ENCODE measurements around the gene HK3. TPM values are rescaled to one million over a fixed set of nuclear protein-coding genes. Genes with fewer than 3 reads are reported as not detected.

The HK3 gene
- total RNA-seq, 2 donors from 2014 or later, result 0.46 to 0.81 TPM

DNA sequence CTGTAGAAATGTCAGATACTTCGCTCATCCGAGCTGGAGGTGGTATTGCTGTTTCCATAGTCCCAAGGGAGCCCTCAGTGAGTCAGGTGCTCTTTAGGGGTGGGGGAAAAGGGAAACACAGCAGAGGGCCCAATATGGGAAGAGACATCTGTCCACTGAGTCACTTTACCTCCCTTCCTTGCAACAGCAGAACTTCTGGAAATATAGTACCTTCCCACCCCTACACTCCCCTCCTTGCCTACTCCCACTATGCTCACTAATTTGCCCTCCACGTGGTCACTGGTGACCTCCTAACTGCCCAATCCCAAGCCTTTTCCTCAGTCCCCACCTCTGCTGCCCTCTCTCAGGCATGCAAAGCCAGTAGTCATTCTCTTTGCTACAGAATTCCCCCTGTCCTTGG is 1.9 kb downstream of the HK3 start:
- peaks cover 39% of the 10 kb centered on the region for H3K4me1 Mint-ChIP-seq (ENCODE audit: low read depth)
- no peaks in the 10 kb centered on the region for H3K9me3 Mint-ChIP-seq
- peaks cover 2 to 9% of the 10 kb centered on the region in 2 donors for H3K36me3 Mint-ChIP-seq (ENCODE audit: insufficient read depth in 2 of 2)
- ATAC-seq (replicated peaks in 1 of 2) (no peak), DNase-seq (no peak)
- no peak overlapping the region for H3K27ac Mint-ChIP-seq
- H3K4me3 Mint-ChIP-seq, result no peak overlapping the region
- peaks cover 11% of the 10 kb centered on the region for H3K27me3 Mint-ChIP-seq (ENCODE audit: low read depth)

DNA sequence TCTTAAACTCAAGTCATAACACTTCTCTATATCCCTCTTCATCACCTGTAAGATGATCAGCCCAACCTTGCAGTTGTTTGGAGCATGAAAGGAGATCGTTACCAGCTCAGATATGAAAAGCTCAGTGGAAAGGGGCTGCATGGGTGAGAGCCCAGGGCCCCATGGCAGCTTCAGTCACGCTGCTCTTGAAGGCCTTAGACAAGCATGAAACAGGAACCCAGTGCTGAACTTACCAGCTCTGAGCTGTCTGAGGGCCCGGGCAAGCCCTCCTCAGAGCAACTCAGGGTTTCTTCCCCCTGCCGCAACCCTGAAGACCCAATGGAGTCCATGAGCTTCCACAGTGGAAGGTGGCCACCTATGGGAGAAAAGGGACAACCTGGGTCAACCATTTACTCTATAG is 3.3 kb downstream of the HK3 start:
- Mint-ChIP-seq H3K4me1 (ENCODE audit: low read depth) (peaks cover 25% of the 10 kb centered on the region), H3K9me3 (no peaks in the 10 kb centered on the region), H3K4me3 (no peak overlapping the region), H3K27ac (no peak overlapping the region), H3K27me3 (ENCODE audit: low read depth) (peaks cover 20% of the 10 kb centered on the region), H3K36me3 (ENCODE audit: insufficient read depth in 2 of 2) (no peaks in the 10 kb centered on the region)
- peak in 1 of 2 donors; percentile 17 for ATAC-seq (replicated peaks in 1 of 2)
- DNase-seq, result no peak

DNA sequence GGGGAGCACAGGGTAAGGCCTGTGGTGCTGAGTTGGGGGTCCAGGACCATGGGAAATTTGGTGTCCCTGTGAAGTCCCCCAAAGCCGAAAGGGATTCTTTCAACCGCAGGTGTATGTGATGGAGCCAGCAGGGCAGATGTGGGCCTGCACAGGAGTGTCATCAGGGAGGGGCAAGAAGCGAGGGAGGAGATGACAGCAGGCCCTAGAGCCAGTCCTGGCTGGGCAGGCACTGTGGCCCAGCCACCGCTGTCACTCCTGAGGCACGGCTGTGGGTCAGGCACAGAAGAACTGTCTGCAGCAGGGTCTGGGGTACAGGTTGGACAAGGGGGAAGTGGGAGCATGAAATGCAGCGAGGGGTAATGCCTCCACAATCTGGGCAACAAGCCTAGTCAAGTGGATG is 4.8 kb downstream of the HK3 start:
- ATAC-seq (replicated peaks in 1 of 2) (no peak), DNase-seq (no peak)
- Mint-ChIP-seq H3K27me3 (ENCODE audit: low read depth) (peaks cover 20% of the 10 kb centered on the region), H3K27ac (no peak overlapping the region), H3K9me3 (no peaks in the 10 kb centered on the region), H3K4me1 (ENCODE audit: low read depth) (peaks cover 13% of the 10 kb centered on the region), H3K36me3 (ENCODE audit: insufficient read depth in 2 of 2) (no peaks in the 10 kb centered on the region), H3K4me3 (no peak overlapping the region)

DNA sequence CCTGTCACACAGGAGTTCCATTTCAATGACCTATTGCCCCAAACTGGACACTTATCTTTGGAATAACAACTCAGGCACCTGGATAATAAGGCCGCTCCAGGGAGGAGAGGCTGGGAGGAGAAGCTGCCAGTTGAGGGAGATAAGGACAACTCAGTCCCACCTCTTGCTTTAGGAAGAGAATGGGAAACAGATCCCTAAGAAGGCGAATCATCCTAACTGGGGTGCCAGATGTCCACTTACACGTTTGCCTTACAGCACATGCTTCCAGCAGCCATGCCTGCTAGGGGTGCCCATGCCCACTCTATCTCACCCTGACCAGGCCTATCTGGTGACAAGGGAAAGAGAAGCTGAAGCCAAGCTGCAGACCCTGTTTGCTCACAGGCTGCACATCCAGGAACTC is 6.5 kb downstream of the HK3 start:
- H3K27me3 Mint-ChIP-seq (ENCODE audit: low read depth), result peaks cover 20% of the 10 kb centered on the region
- no peaks in the 10 kb centered on the region for H3K9me3 Mint-ChIP-seq
- no peak for DNase-seq
- H3K27ac Mint-ChIP-seq, result no peak overlapping the region
- no peaks in the 10 kb centered on the region for H3K36me3 Mint-ChIP-seq (ENCODE audit: insufficient read depth in 2 of 2)
- no peak for ATAC-seq (replicated peaks in 1 of 2)
- no peak overlapping the region for H3K4me3 Mint-ChIP-seq
- H3K4me1 Mint-ChIP-seq (ENCODE audit: low read depth), result peaks cover 10% of the 10 kb centered on the region

DNA sequence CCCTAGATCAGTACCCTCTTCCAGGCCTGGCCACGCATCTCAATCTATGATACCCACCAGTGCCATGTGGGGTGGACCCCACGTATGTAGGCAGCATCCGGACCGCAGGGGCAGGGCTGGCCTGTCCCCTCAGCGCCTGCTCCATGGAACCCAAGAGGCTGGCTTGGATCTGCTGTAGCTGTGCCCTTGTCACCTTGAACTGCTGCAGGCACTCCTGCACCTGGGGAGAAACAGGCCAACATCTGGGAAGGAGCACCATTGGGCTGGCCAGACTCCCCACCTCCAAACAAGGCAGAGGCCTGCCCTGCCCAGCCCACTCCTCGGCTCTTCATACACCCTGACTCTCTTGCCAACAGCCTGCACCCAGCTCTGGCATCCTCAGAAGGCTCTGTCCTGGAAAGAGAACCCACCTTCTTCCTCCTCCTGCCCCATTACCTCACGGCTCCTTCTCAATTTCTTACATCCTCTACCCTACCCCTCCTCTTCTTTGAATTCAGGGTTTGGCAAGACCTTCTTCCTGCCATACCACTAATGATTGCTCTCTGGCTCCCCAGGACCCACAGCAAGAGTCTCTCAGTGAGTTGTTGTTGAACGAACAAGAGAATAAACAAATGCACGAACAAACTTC is 7.7 kb downstream of the HK3 start:
- Mint-ChIP-seq H3K4me3 (no peak overlapping the region), H3K27me3 (ENCODE audit: low read depth) (peaks cover 18% of the 10 kb centered on the region), H3K9me3 (no peaks in the 10 kb centered on the region), H3K27ac (no peak overlapping the region), H3K36me3 (ENCODE audit: insufficient read depth in 2 of 2) (no peaks in the 10 kb centered on the region), H3K4me1 (ENCODE audit: low read depth) (no peaks in the 10 kb centered on the region)
- DNase-seq, result no peak
- ATAC-seq (replicated peaks in 1 of 2), result no peak

DNA sequence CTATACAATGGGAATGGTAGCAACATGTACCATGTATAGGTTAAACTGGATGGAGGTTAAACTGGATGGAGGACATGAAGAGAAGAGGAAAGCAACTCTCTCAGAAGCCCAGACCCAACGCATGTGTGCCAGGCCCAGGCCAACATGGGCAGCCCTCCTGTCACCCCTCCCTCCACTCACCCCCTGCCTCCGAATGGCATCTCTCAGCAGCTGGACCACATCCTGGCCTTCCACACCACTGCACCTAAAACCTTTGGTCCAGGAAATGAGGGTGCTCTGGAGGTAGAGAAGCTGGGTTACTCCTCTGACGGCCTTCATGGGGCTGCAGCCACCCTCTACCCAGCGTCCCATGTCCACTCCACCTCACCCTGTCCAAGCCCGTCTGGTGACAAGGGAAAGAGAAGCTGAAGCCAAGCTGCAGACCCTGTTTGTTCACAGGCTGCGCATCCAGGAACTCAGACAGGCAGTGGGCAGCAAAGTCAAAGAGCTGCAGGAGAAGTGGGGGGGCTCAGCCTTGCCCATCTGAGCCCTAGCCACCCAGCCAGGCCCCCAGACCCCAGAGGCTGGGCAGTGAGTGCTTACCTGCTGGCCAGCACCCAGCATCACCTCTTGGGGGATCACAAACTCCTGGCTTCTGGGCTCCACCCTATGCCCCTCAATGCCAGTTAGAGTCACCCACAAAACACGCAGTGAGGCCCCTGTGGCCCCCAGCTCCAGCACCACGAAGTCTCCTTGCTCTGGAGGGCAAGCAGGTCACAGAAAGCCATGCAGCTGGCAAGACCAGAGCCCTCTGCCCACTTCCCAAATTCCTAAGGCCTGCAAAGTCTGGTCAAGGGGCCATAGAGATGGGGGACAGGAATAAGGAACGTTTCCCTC is 8.5 kb downstream of the HK3 start:
- H3K4me1 Mint-ChIP-seq (ENCODE audit: low read depth), result no peaks in the 10 kb centered on the region
- no peak overlapping the region for H3K27ac Mint-ChIP-seq
- H3K27me3 Mint-ChIP-seq (ENCODE audit: low read depth), result peaks cover 11% of the 10 kb centered on the region
- no peaks in the 10 kb centered on the region for H3K9me3 Mint-ChIP-seq
- no peaks in the 10 kb centered on the region for H3K36me3 Mint-ChIP-seq (ENCODE audit: insufficient read depth in 2 of 2)
- DNase-seq (no peak), ATAC-seq (replicated peaks in 1 of 2) (no peak)
- no peak overlapping the region for H3K4me3 Mint-ChIP-seq

DNA sequence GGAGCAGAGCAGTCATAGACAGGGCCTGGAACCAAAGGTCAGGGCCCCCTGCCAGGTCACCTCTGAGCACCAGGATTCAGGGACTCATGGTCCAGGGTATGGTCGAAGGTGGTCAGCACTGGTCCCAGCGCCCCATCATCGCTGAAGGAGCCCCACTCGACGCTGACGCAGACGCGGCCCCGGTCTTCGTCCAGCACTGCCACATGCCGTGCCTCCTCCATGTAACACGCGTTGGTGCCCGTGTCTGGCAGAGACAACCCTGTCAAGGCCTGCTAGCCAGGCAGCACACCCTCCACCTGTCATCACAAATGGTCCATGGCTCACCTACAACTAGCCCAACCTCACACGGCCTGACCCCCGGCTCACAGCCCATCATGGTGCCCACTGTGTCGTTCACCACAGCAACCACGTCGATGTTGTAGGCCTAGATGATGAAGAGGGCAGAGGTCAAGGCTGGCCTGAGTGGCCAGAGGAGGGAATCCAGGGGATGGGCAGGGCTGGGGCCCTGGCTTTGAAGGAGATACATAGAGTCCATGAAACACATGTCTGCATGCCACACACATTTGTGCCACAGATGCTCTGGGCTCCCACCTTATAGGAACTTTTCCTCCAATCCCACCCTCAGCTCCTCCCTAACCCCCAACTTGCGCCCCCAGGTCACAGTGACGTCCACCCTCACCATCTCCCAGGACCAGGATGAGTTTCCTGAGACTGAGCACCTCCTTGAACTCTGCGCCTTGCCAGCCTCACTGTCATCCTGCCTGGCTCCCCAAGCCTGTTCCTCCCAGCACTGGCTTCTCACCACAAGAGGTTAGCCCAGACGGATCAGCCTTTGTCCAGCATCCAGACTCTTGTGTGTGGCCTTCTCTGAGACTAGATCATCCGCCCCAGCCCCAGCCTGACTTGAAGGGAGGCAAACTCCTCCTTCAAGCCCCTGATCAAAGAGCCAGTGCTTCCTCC is 9.5 kb downstream of the HK3 start:
- no peaks in the 10 kb centered on the region for H3K36me3 Mint-ChIP-seq (ENCODE audit: insufficient read depth in 2 of 2)
- peaks cover 9% of the 10 kb centered on the region for H3K27me3 Mint-ChIP-seq (ENCODE audit: low read depth)
- DNase-seq (no peak), ATAC-seq (replicated peaks in 1 of 2) (no peak)
- no peaks in the 10 kb centered on the region for H3K9me3 Mint-ChIP-seq
- peak overlapping the region; percentile 14 for H3K27ac Mint-ChIP-seq
- no peak overlapping the region for H3K4me3 Mint-ChIP-seq
- peaks cover 5% of the 10 kb centered on the region for H3K4me1 Mint-ChIP-seq (ENCODE audit: low read depth)

DNA sequence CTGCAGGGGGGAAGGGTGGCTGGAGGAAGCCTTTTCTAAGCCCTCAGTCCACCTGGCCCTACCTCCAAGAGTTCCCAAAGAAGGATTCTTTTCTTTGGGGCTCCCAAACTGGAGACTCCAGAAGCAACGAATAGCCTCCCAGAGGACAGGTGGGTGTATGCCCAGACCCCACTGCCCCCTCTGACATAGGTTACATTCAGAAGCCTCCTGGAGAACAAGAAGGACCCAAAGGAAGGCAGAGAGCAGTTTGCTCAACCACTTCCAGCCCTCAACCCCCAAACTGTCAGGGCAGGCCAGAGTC is 10.3 kb downstream of the HK3 start:
- Mint-ChIP-seq H3K9me3 (no peaks in the 10 kb centered on the region), H3K27ac (no peak overlapping the region)
- ATAC-seq (replicated peaks in 1 of 2), result no peak

DNA sequence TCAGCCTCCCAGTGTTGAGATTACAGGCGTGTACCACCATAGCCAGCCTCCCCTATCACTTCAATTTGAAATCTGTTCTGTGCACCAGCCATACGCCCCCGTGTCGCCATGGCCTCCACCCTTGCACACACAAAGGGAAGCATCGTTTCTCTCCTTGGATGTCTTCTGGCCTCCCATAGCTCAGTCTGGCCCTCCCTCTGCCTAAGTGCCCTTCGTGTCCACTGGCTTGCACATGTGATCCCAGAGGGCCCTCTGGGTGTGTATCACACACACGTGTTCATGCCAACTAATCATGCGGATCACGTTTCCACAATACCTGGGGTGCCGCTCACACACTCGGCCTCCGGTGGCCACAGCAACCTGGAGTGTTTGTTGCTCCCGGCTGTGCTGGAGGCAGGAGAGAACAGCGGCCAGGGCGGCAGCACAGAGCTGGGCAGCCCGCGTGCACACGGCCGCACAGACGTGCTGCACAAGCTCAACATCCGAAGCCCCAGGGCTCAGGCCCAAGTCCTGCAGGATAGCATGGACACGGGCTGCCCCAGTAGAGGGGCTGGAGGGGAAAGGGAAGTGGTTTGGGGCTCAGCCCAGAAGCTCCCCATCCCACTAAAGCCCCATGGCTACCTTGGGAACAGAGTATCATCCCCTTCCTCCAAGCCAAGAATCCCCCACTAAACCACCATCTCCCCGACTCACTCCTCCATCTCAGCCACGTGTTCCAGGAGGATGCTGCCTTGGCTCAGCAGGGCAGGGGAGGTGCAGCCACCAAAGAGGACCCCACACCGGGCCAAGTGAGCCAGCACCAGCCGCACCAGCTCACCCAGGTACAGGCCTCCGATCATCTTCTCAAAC is 10.9 kb downstream of the HK3 start:
- H3K36me3 Mint-ChIP-seq (ENCODE audit: insufficient read depth in 2 of 2), result no peaks in the 10 kb centered on the region
- no peak for DNase-seq

More for the DNA sequence above, 10.3 kb downstream of the HK3 start:
- DNase-seq, result no peak
- Mint-ChIP-seq H3K27me3 (ENCODE audit: low read depth) (peaks cover 9% of the 10 kb centered on the region), H3K36me3 (ENCODE audit: insufficient read depth in 2 of 2) (no peaks in the 10 kb centered on the region), H3K4me3 (no peak overlapping the region), H3K4me1 (ENCODE audit: low read depth) (peaks cover 7% of the 10 kb centered on the region)

DNA sequence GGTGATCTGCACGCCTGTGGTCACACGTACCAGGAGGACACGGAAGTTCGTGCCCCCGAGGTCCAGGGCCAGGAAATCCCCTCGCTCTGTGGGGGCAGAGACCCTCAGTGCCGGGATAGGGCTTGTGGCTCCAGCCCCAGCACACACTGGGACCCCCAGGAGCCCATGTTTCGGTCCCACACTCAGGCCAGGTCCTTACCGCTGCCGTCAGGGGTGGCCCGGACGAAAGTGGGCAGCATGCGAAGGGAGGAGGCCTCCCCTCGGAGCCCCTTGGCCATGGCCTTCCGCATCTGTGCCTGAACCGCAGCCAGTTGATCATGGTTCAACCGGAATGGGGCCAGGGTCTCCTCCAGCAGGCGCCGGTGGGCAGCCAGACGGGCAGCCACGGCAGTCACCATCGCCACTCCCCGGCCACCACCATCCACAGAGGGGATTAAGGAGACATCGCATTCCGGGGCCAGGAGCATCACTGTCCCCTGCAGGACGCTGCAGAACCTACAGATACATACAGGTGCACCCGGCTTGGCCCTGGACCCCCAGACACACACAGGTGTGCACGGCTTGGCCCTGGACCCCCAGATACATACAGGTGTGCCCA is 11.8 kb downstream of the HK3 start:
- Mint-ChIP-seq H3K27ac (no peak overlapping the region), H3K4me1 (ENCODE audit: low read depth) (peaks cover 7% of the 10 kb centered on the region), H3K36me3 (ENCODE audit: insufficient read depth in 2 of 2) (no peaks in the 10 kb centered on the region), H3K9me3 (no peaks in the 10 kb centered on the region), H3K27me3 (ENCODE audit: low read depth) (peaks cover 9% of the 10 kb centered on the region), H3K4me3 (no peak overlapping the region)
- no peak for DNase-seq
- ATAC-seq (replicated peaks in 1 of 2), result no peak

More for the DNA sequence above, 10.9 kb downstream of the HK3 start:
- Mint-ChIP-seq H3K4me3 (no peak overlapping the region), H3K9me3 (no peaks in the 10 kb centered on the region), H3K27me3 (ENCODE audit: low read depth) (peaks cover 9% of the 10 kb centered on the region), H3K4me1 (ENCODE audit: low read depth) (peaks cover 7% of the 10 kb centered on the region), H3K27ac (no peak overlapping the region)
- no peak for ATAC-seq (replicated peaks in 1 of 2)

DNA sequence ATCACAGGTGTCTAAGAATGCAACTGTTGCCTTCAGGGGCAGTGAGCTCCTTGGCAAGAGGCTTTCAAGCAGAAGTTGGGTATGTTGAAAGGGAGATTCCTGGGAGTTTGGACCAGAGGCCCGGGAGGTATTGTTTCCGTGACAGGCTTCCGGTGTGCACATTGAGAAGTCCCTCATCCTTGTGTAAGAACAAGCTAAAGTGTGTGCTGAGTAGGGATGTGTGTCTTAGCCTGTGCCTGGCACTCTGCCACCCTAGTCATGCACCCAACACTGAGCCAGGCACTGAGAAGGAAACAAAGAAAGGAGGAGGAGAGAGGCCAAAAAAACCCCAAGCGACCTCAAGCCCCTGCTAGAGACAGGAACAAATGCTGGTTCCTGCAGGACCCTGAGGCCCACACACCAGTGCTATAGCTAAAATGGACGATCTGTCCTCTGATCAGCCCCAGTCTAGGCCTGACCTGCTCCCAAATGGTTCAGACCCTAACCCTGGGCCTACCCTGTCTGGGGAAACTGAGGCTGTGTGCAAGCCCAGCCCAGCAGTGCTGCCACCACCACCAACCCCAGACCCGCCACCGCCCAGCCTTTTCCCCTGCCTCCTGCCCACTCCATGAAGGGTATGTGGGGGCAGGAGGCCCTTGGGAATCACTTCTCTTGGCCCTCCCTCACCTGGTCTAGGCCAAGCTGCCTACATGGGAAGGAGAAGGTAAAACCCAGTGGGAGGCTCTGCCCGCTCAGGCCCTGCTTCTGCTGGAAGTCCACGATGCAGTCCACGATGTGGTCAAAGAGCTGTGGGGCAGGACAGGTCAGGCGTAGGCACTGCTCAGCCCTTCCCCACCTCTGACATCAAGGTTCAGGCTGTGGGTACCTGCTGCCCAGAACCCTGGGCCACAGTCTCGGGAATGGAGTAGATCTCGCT is 12.6 kb downstream of the HK3 start:
- Mint-ChIP-seq H3K27ac (no peak overlapping the region), H3K4me1 (ENCODE audit: low read depth) (peaks cover 7% of the 10 kb centered on the region), H3K27me3 (ENCODE audit: low read depth) (peaks cover 3% of the 10 kb centered on the region), H3K9me3 (no peaks in the 10 kb centered on the region), H3K4me3 (no peak overlapping the region), H3K36me3 (ENCODE audit: insufficient read depth in 2 of 2) (no peaks in the 10 kb centered on the region)
- DNase-seq, result no peak
- no peak for ATAC-seq (replicated peaks in 1 of 2)

Measured in activated T-cell treated with anti-CD3 and anti-CD28 coated beads, Interleukin-2, amount 50 U/mL, for 72 hours (primary cell).